Measurements from ENCODE around the gene SDCCAG8.

Gene SDCCAG8

GRCh38 chr1:243396424-243396823 is 140.6 kb downstream of the SDCCAG8 start:
- no peak for DNase-seq

GRCh38 chr1:243396876-243397275 is 141.0 kb downstream of the SDCCAG8 start:
- no peak for DNase-seq

GRCh38 chr1:243397613-243398321 is 141.9 kb downstream of the SDCCAG8 start:
- no peak for DNase-seq

- no peak for DNase-seq
Observed at GRCh38 chr1:243399561-243400155, 143.8 kb downstream of the SDCCAG8 start.

GRCh38 chr1:243402868-243403267 is 147.0 kb downstream of the SDCCAG8 start:
- DNase-seq: no peak

- no peak for DNase-seq
Observed at GRCh38 chr1:243406424-243406823, 150.6 kb downstream of the SDCCAG8 start.

- DNase-seq: no peak
Observed at GRCh38 chr1:243407284-243408018, 151.6 kb downstream of the SDCCAG8 start.

- no peak for DNase-seq
Observed at GRCh38 chr1:243408479-243408878, 152.6 kb downstream of the SDCCAG8 start.

GRCh38 chr1:243409284-243409683 is 153.4 kb downstream of the SDCCAG8 start:
- DNase-seq: no peak

- no peak for DNase-seq
Observed at GRCh38 chr1:243411472-243411871, 155.6 kb downstream of the SDCCAG8 start.

GRCh38 chr1:243413431-243414151 is 157.8 kb downstream of the SDCCAG8 start:
- no peak for DNase-seq

- no peak for DNase-seq
Observed at GRCh38 chr1:243414152-243414494, 158.3 kb downstream of the SDCCAG8 start.

GRCh38 chr1:243415663-243416408 is 160.0 kb downstream of the SDCCAG8 start:
- DNase-seq: no peak

GRCh38 chr1:243416495-243416894 is 160.7 kb downstream of the SDCCAG8 start:
- DNase-seq: no peak

- no peak for DNase-seq
Observed at GRCh38 chr1:243420016-243420945, 164.4 kb downstream of the SDCCAG8 start.

GRCh38 chr1:243420946-243421685 is 165.3 kb downstream of the SDCCAG8 start:
- DNase-seq: no peak

- peak; percentile 78 for DNase-seq
Observed at GRCh38 chr1:243421784-243422183, 165.9 kb downstream of the SDCCAG8 start.

GRCh38 chr1:243422362-243422761 is 166.5 kb downstream of the SDCCAG8 start:
- DNase-seq: no peak

- no peak for DNase-seq
Observed at GRCh38 chr1:243428084-243428483, 172.2 kb downstream of the SDCCAG8 start.

- DNase-seq: no peak
Observed at GRCh38 chr1:243428617-243429342, 172.9 kb downstream of the SDCCAG8 start.

Measured in GF-D8 (cell line).